Astrocyte of the cerebellum (primary cell): Measurements from ENCODE around the gene PDHB.

Experiments used
- DNase-seq: peaks from one replicate; pipeline ENCODE4 v3.0.0-alpha.2; 2011; ENCODE audit warnings: low read depth
- H3K4me3 ChIP-seq: 2 replicates; pipeline ENCODE4 v1.5.1; 2011; ENCODE audit warnings: mild to moderate bottlenecking, low read depth, low read length, moderate library complexity
- CTCF ChIP-seq: IDR thresholded peaks from 2 replicates; pipeline ENCODE4 v1.5.1; 2012; ENCODE audit warnings: low read length, low read depth, moderate library complexity, mild to moderate bottlenecking; ENCODE audit errors: missing control alignments
- in situ Hi-C: cut with HindIII; loops from 2 replicates; pipeline ENCODE4 v1.10.0; 2017; ENCODE audit warnings: low sequenced_read_pairs

PDHB gene

GRCh38 chr3:58408906-58409305 lies 24.7 kb downstream of the PDHB start:
- H3K4me3 ChIP-seq, result no peak overlapping the region
- no peak for TF ChIP-seq CTCF
- no peak for DNase-seq
- in situ Hi-C loops, result no loop called here

- in situ Hi-C loops, result no loop called here
- TF ChIP-seq CTCF, result no peak
- peak; percentile 63 for DNase-seq
- H3K4me3 ChIP-seq, result no peak overlapping the region
Observed at GRCh38 chr3:58404396-58404795, 29.2 kb downstream of the PDHB start.

GRCh38 chr3:58403513-58404109 lies 30.0 kb downstream of the PDHB start:
- in situ Hi-C loops, result no loop called here
- no peak for DNase-seq
- no peak for TF ChIP-seq CTCF
- H3K4me3 ChIP-seq, result no peak overlapping the region

DNA sequence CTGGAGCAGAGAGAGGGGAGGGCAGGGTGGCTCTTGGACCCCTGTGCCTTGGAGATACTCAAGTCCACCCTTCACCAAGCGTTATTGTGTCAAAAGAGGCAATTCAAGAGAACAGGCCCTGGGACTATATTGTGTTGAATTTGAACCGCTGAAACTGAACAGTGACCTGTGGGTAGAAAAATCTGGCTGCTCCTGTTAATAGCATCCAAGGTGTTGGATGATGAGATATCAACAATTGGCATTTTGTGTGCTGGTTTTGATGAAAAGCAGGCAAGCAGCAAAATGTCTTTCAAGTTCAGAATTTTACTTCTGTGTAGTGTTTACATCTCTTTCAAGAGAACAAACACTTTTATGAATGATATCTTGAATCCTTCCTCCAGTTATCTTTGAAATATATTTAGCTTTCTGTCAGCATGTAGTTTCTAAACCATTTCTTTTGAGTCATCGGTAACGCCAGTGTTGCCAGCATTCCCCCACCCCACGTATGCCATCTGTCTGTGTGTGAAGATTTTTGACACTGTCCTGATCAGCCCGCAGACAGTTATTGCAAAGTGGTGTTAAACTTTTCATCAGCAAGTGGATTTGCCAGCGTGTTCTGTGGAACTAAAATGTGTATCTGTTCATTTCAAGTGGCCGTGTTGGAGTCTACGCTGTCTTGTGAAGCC lies 34.8 kb downstream of the PDHB start:
- no peak overlapping the region for H3K4me3 ChIP-seq
- DNase-seq, result no peak
- TF ChIP-seq CTCF, result no peak
- in situ Hi-C loops, result no loop called here

- no peak for DNase-seq
- H3K4me3 ChIP-seq, result no peak overlapping the region
- no peak for TF ChIP-seq CTCF
- in situ Hi-C loops, result no loop called here
Observed at GRCh38 chr3:58394339-58394738, 39.3 kb downstream of the PDHB start.

DNA sequence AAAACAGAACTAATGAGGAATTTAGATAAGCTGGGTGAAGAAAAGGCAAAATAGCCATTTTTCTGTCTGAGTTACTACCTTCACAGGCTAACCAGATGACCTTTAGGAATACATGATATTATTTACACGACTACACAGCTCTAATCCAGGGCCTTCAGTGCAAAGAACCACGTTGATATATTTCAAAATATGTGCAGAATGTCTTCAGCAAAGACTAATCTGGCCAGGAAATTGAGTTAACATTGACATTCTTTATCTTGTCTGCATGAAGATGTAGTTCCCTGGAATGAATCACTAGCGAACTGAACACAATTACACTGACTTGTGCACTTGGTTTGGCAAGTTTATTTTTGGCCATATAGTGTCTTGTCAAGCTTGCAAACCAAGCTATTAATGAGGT lies 41.5 kb downstream of the PDHB start:
- no peak for DNase-seq
- in situ Hi-C loops, result no loop called here
- TF ChIP-seq CTCF, result no peak
- no peak overlapping the region for H3K4me3 ChIP-seq
